ENCODE data around the gene TMEM179. TPM values are rescaled to one million over a fixed set of nuclear protein-coding genes. Genes with fewer than 3 reads are reported as not detected.
A peak's percentile ranks its signal among the peaks of the same experiment; 100 is the strongest.

TMEM179 gene
- polyA plus RNA-seq, 3 donors from 2014 or later, result not detected

DNA sequence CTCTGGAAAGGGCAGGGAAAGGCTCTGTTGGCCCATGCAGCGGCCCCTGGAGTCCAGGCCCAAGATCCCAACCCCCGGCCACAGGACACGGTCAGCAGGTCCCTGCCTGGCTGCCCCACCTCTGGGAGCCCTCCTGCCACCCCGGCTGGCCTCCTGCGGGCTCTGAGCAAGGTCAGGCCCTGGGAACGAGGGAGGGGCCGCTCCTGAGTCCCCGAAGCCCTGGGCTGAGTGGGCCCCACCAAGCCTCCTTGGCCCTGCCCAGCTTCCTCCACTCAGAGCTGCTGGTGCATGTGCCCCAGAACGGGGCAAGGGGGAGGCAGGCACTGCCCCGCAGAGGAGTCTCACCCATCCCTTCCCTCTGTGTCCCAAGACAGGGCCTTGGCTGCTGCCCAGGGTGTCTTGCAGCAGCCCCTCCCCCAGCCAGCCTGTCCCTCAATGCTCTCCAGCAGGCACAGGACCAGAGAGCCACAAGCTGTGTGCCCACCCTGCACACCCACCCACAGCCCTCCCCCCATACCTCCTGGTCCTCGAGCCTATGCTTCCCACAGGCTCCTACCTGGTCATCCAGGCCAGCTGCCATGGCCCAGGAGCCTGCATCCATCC lies 32.4 kb downstream of the TMEM179 start:
- no peak for DNase-seq
- no peaks in the 10 kb centered on the region for H3K36me3 Mint-ChIP-seq
- H3K4me3 Mint-ChIP-seq, result no peak overlapping the region
- no peaks in the 10 kb centered on the region for H3K9me3 Mint-ChIP-seq
- H3K4me1 Mint-ChIP-seq, result no peaks in the 10 kb centered on the region
- H3K27me3 Mint-ChIP-seq (ENCODE audit: low read depth in 3 of 3), result peaks cover 0 to 3% (median 2%) of the 10 kb centered on the region in 3 donors
- no peak overlapping the region for H3K27ac Mint-ChIP-seq

DNA sequence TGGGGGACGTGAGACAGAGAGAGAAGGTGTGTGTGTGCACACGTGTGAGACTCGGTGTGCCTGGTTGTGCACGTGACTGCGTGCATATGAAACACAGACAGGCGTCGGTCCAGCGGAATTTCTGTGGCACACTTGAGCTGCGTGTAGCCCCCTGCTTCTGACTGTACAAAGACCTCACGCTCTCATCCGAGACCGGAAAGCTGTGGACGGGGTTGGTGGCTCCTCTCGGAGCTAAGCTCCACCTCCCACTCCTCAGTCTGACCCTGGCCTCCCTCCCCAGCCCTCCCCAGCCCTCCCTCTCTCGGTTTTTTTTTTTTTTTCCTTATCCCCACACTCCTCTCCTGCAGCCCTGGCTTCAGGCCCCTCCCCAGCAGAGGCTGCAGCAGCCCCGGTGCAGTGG lies 33.3 kb downstream of the TMEM179 start:
- no peak for DNase-seq
- Mint-ChIP-seq H3K27ac (no peak overlapping the region), H3K4me1 (no peaks in the 10 kb centered on the region), H3K27me3 (ENCODE audit: low read depth in 3 of 3) (peaks cover 0 to 4% (median 3%) of the 10 kb centered on the region in 3 donors), H3K36me3 (no peaks in the 10 kb centered on the region), H3K4me3 (no peak overlapping the region), H3K9me3 (no peaks in the 10 kb centered on the region)

DNA sequence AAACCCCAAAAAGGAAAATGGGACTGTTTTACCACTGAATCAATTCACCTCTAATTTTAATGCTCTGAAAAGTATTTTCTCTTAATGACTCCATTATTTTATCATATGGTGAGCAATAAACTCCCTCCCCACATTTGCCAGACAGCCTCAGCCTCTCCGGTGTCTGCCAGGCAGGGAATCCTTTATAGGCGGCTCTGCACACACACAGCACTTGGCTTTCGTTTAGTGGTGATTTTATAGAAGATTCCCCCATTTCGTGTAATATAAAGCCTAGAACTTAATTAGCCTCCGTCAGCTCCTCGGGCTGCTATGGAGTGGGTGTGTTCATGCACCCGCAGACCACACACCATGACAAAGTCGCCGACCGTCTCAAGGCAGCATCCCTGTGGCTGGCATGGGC lies 35.1 kb downstream of the TMEM179 start:
- H3K27ac Mint-ChIP-seq, result no peak overlapping the region
- no peaks in the 10 kb centered on the region for H3K4me1 Mint-ChIP-seq
- DNase-seq, result no peak
- H3K9me3 Mint-ChIP-seq, result no peaks in the 10 kb centered on the region
- no peak overlapping the region for H3K4me3 Mint-ChIP-seq
- H3K36me3 Mint-ChIP-seq, result no peaks in the 10 kb centered on the region
- H3K27me3 Mint-ChIP-seq (ENCODE audit: low read depth in 3 of 3), result peaks cover 0 to 4% (median 1%) of the 10 kb centered on the region in 3 donors

GRCh38 chr14:104568620-104569019 lies 36.0 kb downstream of the TMEM179 start:
- Mint-ChIP-seq H3K4me1 (no peaks in the 10 kb centered on the region), H3K9me3 (no peaks in the 10 kb centered on the region), H3K4me3 (no peak overlapping the region), H3K36me3 (no peaks in the 10 kb centered on the region), H3K27ac (no peak overlapping the region), H3K27me3 (ENCODE audit: low read depth in 3 of 3) (peaks cover 0 to 4% (median 0%) of the 10 kb centered on the region in 3 donors)
- DNase-seq, result no peak

GRCh38 chr14:104567957-104568225 lies 36.7 kb downstream of the TMEM179 start:
- H3K9me3 Mint-ChIP-seq, result no peaks in the 10 kb centered on the region
- H3K27me3 Mint-ChIP-seq (ENCODE audit: low read depth in 3 of 3), result peaks cover 0 to 4% (median 0%) of the 10 kb centered on the region in 3 donors
- no peaks in the 10 kb centered on the region for H3K4me1 Mint-ChIP-seq
- no peak overlapping the region for H3K27ac Mint-ChIP-seq
- H3K4me3 Mint-ChIP-seq, result no peak overlapping the region
- no peak for DNase-seq
- H3K36me3 Mint-ChIP-seq, result no peaks in the 10 kb centered on the region

DNA sequence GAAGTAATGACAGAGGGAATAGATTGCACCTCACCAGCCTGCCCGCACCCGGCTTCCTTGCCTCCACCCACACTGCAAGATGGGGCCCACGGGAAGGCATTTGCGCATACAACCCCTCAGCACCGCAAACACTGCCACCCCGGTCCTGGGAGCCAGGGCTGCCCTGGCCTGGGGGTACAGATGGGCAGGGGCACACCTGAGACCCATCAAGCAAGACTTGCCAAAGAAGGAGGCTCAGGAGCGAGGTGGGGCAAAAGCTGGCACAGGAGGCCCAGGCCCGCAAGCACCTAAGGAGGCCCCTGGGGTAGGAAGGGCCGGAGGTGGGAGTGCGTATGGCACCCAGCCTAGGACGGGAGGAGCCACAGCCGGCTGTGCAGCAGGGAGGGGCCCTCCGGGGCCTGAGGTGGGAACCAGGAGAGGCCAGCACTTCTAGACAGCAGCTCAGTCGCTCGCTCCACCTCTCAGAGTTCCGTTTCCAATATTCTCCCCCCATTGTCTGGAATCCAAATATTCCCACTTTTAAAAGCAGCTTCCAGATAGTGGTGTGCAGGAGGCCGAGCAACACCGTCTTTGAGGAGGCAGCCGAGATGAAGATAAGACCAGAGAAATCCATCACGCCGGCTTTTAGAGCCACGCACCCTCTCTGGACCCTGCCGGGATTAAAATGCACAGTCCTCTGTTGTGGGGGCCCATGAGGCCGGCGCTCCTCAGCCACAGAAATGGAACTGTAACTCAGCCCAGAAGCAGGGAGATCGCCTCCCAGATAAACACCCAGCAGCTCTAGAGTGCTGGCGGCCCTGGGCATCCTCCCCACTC lies 37.2 kb downstream of the TMEM179 start:
- H3K27me3 Mint-ChIP-seq (ENCODE audit: low read depth in 3 of 3), result peaks cover 0 to 4% (median 0%) of the 10 kb centered on the region in 3 donors
- no peak overlapping the region for H3K27ac Mint-ChIP-seq
- H3K4me1 Mint-ChIP-seq, result no peaks in the 10 kb centered on the region
- H3K9me3 Mint-ChIP-seq, result no peaks in the 10 kb centered on the region
- no peaks in the 10 kb centered on the region for H3K36me3 Mint-ChIP-seq
- no peak overlapping the region for H3K4me3 Mint-ChIP-seq
- DNase-seq, result no peak

- H3K4me3 Mint-ChIP-seq, result no peak overlapping the region
- H3K4me1 Mint-ChIP-seq, result no peaks in the 10 kb centered on the region
- H3K9me3 Mint-ChIP-seq, result no peaks in the 10 kb centered on the region
- peaks cover 0 to 4% (median 4%) of the 10 kb centered on the region in 3 donors for H3K27me3 Mint-ChIP-seq (ENCODE audit: low read depth in 3 of 3)
- no peak overlapping the region for H3K27ac Mint-ChIP-seq
- no peaks in the 10 kb centered on the region for H3K36me3 Mint-ChIP-seq
- no peak for DNase-seq
These were observed 39.6 kb downstream of the TMEM179 start for GRCh38 chr14:104564744-104565679.

DNA sequence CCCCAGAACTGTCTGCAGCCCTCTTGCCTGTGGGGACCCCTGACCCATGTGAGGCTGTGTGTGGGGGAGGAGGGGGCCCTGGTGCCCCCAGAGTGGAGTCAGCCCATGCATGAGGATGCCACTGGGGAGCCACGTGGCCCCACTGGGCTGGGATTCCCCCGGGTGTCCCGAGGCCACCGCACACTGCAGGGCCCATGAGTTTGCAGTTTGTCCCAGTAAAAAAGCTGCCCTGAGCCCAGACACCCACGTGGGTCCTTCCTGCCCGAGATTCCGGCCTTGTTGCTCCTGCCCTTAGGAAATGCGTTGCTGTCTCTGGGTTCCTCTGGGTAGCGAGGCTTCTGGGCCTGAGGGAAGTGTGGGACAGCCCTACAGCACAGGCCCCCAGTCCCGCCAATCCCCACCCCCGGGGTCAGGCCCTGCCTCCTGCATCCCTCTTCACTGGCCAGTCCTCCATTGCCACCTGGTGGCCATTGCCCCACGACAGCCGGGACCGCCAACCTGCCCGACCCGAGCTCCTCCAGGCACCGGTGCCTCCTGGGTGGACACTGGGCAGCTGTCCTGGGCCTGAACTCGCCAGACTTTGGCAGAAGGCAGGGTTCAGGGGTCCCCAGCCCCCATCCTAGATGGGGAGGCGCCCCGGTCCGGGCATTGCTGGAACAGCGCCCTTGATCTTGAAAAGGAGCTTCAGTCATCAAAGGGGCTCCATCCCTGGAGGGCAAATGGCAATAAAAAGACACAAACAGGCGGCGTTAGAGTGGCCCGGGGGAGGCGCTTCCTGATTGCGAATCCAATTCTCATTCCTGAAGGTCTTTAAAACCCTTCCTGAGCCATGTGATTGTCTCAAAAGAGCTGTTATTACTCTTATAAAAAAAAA lies 40.6 kb downstream of the TMEM179 start:
- peaks cover 0 to 4% (median 4%) of the 10 kb centered on the region in 3 donors for H3K27me3 Mint-ChIP-seq (ENCODE audit: low read depth in 3 of 3)
- no peaks in the 10 kb centered on the region for H3K36me3 Mint-ChIP-seq
- no peaks in the 10 kb centered on the region for H3K9me3 Mint-ChIP-seq
- H3K4me3 Mint-ChIP-seq, result no peak overlapping the region
- no peaks in the 10 kb centered on the region for H3K4me1 Mint-ChIP-seq
- H3K27ac Mint-ChIP-seq, result no peak overlapping the region
- DNase-seq, result peak; percentile 46 to 54 (median 47)

DNA sequence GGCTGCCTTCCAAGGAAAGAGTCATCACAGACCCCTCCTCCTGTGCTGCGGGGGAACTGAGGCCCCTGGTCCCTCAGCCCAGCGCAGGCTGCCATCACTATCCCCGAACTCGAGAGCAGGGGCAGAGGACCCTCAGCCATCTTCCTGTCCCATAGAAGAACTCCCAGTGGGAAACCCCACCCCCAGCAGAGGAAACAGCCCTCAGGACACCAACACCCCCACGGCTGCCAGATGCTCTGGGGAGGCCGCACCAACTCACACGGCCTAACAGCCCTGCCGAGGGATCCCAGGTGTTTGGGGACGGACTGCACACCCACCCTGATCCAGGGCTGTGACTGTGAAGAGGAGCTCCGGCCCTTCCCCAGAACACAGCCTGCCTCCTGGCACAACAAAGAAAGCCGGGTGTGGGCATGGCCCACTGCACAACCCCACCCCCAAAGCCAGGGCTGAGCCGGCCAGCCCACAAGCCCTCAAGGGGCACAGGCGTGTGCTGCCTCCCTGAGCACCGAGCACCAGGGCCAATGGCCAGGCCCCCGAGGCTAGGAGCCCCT lies 41.3 kb downstream of the TMEM179 start:
- H3K4me3 Mint-ChIP-seq, result no peak overlapping the region
- no peaks in the 10 kb centered on the region for H3K9me3 Mint-ChIP-seq
- no peak for DNase-seq
- peaks cover 0 to 4% (median 4%) of the 10 kb centered on the region in 3 donors for H3K27me3 Mint-ChIP-seq (ENCODE audit: low read depth in 3 of 3)
- H3K36me3 Mint-ChIP-seq, result no peaks in the 10 kb centered on the region
- no peaks in the 10 kb centered on the region for H3K4me1 Mint-ChIP-seq
- no peak overlapping the region for H3K27ac Mint-ChIP-seq

DNA sequence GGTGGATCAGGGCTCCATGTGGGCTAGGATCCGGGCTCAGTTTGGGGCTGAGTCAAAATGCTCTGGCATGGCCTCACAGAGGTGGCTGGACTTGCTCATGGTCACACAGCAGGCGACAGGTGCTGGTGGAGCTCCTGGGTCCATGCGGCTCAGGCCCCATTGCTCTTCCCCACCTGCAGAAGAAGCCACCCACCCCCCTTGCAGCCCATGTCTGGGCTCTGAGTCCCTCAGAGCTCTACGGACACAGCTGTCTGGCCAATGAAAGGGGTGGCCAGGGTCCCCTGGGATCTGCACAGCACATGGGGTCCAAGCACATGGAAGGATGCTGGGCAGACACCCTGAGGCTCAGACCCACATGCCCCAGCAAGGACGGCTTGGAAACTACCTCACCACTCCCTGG lies 42.0 kb downstream of the TMEM179 start:
- DNase-seq, result no peak
- Mint-ChIP-seq H3K9me3 (no peaks in the 10 kb centered on the region), H3K4me1 (no peaks in the 10 kb centered on the region), H3K27me3 (ENCODE audit: low read depth in 3 of 3) (peaks cover 0 to 4% (median 4%) of the 10 kb centered on the region in 3 donors), H3K36me3 (no peaks in the 10 kb centered on the region), H3K27ac (no peak overlapping the region), H3K4me3 (no peak overlapping the region)

DNA sequence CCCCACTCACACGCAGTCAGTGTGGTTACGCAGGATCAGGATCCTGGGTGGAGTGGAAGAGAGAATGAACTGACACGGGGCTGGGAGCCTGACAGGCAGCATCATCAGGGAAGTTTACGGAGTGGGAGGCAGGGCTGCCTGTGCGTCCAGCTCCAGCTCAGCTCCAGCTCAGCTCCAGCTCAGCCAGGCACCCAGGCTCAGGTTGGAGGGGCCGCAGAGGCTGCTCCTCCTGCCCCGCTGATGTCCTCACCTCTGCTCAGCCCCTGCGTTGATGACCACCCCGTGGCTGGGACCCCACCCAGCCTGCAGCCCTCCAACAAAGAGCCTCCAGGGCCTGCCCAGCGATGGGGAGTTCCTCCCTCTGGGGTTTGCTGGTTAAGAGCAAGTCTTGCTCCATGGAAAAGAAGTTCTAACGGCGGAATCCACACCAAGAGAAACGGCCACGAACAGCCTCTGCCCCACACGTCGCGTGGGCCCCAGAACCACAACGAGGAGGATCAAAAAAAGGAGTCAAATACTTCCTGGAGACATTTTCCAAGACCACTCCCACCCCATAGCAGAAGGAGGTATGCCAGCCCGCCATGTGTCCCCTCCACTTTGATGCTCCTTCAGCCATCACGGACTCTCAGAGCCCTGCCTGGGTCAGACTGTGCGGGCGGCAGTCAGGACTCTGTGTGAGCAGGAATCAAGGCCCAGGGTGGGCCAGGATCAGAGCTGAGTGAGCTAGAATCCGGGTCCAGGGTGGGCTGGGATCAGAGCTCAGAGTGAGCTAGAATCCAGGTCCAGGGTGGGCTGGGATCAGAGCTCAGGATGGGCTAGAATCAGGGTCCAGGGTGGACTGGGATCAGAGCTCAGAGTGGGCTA lies 42.7 kb downstream of the TMEM179 start:
- no peaks in the 10 kb centered on the region for H3K9me3 Mint-ChIP-seq

DNA sequence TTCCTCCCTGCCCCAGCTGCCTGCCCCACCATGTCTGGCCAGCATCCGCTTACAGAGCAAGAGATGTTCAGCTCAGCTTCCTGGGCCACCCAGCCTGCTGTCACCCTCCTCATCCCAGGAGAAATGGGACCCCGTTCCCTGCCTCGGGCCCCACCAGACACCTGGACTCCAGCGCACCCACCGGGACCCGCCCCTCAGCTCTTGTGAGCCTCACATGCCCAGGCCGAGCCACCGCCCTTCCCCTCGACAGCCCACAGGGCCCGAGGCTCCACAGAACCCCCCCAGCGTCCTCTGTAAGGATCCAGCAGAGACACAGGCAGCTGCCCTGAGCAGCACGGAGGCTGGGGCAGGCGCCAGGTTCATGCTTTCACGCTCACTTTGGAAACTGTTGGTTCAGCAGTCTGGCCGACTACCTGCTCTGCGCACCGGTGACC lies 43.4 kb downstream of the TMEM179 start:
- no peaks in the 10 kb centered on the region for H3K9me3 Mint-ChIP-seq
- H3K27ac Mint-ChIP-seq, result no peak overlapping the region
- no peak overlapping the region for H3K4me3 Mint-ChIP-seq
- DNase-seq, result no peak
- peaks cover 0 to 4% (median 2%) of the 10 kb centered on the region in 3 donors for H3K27me3 Mint-ChIP-seq (ENCODE audit: low read depth in 3 of 3)
- H3K4me1 Mint-ChIP-seq, result no peaks in the 10 kb centered on the region
- no peaks in the 10 kb centered on the region for H3K36me3 Mint-ChIP-seq

More for the DNA sequence above, 42.7 kb downstream of the TMEM179 start:
- peaks cover 0 to 4% (median 4%) of the 10 kb centered on the region in 3 donors for H3K27me3 Mint-ChIP-seq (ENCODE audit: low read depth in 3 of 3)
- no peak for DNase-seq
- H3K4me3 Mint-ChIP-seq, result no peak overlapping the region
- H3K36me3 Mint-ChIP-seq, result no peaks in the 10 kb centered on the region
- H3K27ac Mint-ChIP-seq, result no peak overlapping the region
- H3K4me1 Mint-ChIP-seq, result no peaks in the 10 kb centered on the region

All from immature natural killer cell (primary cell).